Ishikawa (cell line): Measurements from ENCODE around the gene TRIM38.

ENCODE experiments used
- CEBPB ChIP-seq: IDR thresholded peaks from 2 replicates; pipeline ENCODE4 v1.6.1; 2012
- CREB1 ChIP-seq: IDR thresholded peaks from 2 replicates; pipeline ENCODE4 v1.6.1; 2012; ENCODE audit warnings: low read depth
- EGR1 ChIP-seq: IDR thresholded peaks from 2 replicates; pipeline ENCODE4 v1.6.1; 2012
- EP300 ChIP-seq: IDR thresholded peaks from 2 replicates; pipeline ENCODE4 v1.6.1; 2012; ENCODE audit warnings: borderline replicate concordance
- FOXM1 ChIP-seq: IDR thresholded peaks from 2 replicates; pipeline ENCODE4 v1.6.1; 2012; ENCODE audit warnings: low read depth, borderline replicate concordance
- MAX ChIP-seq: IDR thresholded peaks from 2 replicates; pipeline ENCODE4 v1.6.1; 2012
- NFIC ChIP-seq: IDR thresholded peaks from 2 replicates; pipeline ENCODE4 v1.6.1; 2012
- RAD21 ChIP-seq: IDR thresholded peaks from 2 replicates; pipeline ENCODE4 v1.6.1; 2012; ENCODE audit warnings: low read depth
- REST ChIP-seq: IDR thresholded peaks from 2 replicates; pipeline ENCODE4 v1.6.1; 2012; ENCODE audit warnings: low read depth, mild to moderate bottlenecking
- TAF1 ChIP-seq: IDR thresholded peaks from 2 replicates; pipeline ENCODE4 v1.6.1; 2012; ENCODE audit warnings: low read depth, mild to moderate bottlenecking
- TCF12 ChIP-seq: IDR thresholded peaks from 2 replicates; pipeline ENCODE4 v1.6.1; 2012; ENCODE audit warnings: low read depth
- TEAD4 ChIP-seq: IDR thresholded peaks from 2 replicates; pipeline ENCODE4 v1.6.1; 2012
- USF1 ChIP-seq: IDR thresholded peaks from 2 replicates; pipeline ENCODE4 v1.6.1; 2012
- YY1 ChIP-seq: IDR thresholded peaks from 2 replicates; pipeline ENCODE4 v1.6.1; 2012; ENCODE audit warnings: low read depth
- ZBTB7A ChIP-seq: IDR thresholded peaks from 2 replicates; pipeline ENCODE4 v1.6.1; 2012; ENCODE audit warnings: low read depth

Gene TRIM38

GRCh38 chr6:25972128-25972527 lies 9.5 kb downstream of the TRIM38 start:
- TF ChIP-seq NFIC = no peak
- no peak for TF ChIP-seq FOXM1
- TF ChIP-seq CEBPB = no peak
- TF ChIP-seq YY1 = no peak
- TF ChIP-seq REST = no peak
- TF ChIP-seq TCF12 = no peak

DNA sequence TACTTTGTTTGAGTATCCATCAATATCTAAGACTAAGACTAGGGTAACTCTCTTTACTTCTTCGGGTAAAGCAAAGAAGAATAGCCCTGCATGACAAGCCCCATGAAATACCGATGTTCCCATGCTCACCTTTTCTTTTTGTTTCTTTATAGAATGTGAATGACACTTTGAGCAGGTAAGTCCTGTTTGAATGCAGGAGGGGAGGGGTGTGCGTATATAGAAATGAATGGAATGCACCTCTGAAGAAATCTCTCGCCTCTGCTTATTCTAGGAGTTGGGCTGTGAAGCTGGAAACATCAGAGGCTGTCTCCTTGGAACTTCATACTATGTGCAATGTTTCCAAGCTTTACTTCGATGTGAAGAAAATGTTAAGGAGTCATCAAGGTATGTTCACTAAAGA lies 10.3 kb downstream of the TRIM38 start:
- TF ChIP-seq RAD21 (no peak), FOXM1 (no peak), CEBPB (0 out of 2 replicates have a peak, but pooled peaks have one; percentile 7), ZBTB7A (no peak), TEAD4 (peak; percentile 54; the same call in 1 of the 2 replicates), MAX (no peak), EGR1 (no peak), USF1 (no peak), TCF12 (no peak), REST (no peak)

DNA sequence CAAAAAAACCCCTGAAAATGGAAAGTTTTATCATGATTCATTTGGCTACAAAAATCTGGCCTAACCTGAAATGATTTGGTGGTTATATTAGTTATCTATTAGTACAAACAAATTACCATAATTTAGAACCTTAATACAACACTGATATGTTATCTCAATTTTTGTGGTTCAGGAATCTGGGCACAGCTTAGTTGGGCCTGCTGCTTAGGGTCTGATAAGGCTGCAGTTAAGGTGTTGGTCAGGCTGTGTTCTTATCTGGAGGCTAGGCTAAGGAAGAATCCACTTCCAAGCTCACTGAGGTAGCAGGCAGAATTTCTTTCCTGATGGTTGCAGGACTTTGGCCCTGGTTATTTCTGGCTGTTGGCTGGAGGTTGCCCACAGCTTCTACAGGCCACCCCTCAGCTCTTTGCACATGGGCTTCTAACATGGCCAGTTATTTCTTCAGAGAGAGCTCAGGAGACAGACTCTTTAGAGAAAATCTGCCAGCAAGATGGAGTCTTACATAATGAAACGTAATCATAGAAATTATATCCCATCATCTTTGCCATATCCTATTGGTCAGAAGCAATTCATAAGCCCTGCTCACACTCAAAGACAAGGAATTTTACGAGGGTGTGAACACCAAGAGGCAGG lies 11.4 kb downstream of the TRIM38 start:
- TF ChIP-seq EP300 (no peak), FOXM1 (no peak), ZBTB7A (no peak), TAF1 (no peak), CEBPB (no peak), TCF12 (no peak), YY1 (no peak), RAD21 (no peak)

DNA sequence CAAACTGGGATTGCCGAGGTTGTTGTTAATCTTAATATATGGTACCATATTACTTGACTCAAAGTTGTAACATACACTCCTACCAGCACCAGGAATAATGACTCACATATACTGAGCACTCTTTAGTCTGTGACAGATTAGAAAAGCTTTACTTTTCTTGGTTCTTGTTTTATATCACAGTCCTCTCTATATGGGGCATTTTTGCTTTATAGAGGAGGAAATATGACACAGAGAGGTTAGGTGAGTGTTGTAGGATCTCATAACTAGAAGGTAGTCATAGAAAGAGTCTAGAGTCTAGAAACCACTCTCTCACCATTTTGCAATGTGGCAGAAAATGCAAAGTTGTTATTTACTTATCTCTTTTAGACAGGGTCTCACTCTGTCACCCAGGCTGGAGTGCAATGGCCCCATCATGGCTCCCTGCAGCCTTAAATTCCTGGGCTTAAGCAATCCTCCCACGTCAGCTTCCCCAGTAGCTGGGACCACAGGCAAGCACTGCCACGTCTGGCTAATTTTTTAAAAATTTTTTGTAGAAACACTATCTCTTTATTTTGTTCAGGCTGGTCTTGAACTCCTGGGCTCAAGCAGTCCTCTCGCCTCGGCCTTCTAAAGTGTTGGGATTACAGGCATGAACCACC lies 13.4 kb downstream of the TRIM38 start:
- TF ChIP-seq TEAD4 = no peak
- no peak for TF ChIP-seq RAD21
- TF ChIP-seq NFIC = no peak
- no peak for TF ChIP-seq EP300
- TF ChIP-seq YY1 = no peak
- no peak for TF ChIP-seq CREB1
- no peak for TF ChIP-seq USF1
- no peak for TF ChIP-seq CEBPB
- TF ChIP-seq REST = no peak
- TF ChIP-seq ZBTB7A = no peak
- TF ChIP-seq TCF12 = no peak
- no peak for TF ChIP-seq EGR1

DNA sequence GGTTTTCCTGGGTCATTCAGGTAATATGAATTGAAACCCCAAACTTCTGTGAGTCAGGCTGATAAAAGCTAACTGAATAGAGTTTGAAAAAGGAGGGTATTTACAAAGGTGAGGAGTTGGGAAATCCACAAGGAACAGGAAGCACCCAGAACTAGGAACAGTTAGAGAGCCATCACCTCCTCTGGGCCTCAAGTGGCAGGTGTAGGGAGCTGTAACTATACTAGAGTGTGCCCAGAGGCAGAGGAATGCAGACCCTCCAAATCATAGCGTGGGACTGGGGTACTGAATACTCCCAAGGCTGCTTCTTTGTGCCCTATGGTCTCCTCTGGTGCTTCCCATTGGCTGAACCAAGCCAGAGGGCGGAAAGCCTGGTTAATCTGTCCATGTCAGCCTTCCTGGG lies 18.3 kb downstream of the TRIM38 start:
- TF ChIP-seq MAX (no peak), TAF1 (no peak), TEAD4 (no peak), CEBPB (no peak), NFIC (no peak), EP300 (no peak), EGR1 (no peak), RAD21 (no peak), TCF12 (no peak), ZBTB7A (no peak), REST (no peak), FOXM1 (no peak), CREB1 (no peak), USF1 (no peak), YY1 (no peak)
